GM15510 (cell line): Measurements from ENCODE around the gene KLHL26.

Experiments used
- POLR2A ChIP-seq: IDR thresholded peaks from 3 replicates; pipeline ENCODE4 v1.6.1; 2011; ENCODE audit warnings: borderline replicate concordance; ENCODE audit not compliant: insufficient read length; ENCODE audit errors: extremely low read depth

KLHL26 gene

DNA sequence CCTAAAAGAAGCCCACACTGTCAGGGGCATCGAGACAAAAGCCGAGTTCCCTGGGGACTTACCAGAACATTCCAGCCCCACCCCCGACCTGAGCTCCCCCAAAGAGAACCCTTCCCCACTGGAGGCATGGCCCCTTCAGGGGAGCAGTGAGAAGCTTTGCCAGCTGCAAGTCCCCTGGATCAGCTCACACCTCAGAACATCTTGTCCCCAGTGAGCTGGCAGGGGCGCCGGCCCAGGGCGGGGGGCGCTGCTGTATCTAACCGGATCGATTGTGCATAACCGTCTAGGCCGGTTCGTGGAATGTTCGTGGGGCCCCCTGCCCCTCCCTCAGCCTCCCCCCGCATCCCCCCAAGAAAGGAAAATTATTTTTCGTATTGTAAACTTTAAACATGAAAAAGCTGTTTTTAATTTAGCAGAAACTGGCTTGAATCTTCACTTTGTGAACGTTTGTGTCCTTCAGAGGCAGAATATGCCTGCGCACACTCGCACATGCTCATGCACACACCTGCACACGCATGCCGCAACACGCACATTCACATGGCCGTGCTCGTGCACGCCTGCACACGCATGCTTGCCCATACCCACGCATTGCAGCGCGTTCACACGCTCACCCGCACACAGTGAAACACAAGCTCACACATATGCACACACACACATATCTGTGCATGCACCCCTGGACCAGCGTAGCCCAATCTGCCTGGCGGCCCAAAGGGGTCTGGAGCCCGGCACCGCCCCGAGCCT is 34.6 kb downstream of the KLHL26 start:
- TF ChIP-seq POLR2A = no peak

DNA sequence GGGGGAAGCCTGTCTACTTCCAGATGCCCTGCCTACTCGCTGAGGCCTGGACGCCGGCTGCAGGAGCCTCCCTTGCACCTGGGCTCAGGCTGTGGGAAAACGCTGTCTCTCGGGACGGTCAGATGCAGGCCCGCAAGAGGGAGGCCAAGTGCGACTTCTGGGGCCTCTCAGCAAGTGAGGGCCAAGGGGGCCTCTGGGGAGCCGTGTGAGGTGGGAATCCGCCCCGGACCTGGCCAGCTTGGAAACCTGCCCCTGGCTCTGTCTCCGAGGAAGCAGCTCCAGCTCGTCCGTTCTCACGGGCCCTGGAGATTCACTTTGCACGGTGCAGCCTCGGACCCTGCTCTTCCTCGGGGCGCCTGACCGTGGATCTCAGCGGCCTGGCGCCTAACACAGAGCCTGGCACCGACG is 35.2 kb downstream of the KLHL26 start:
- no peak for TF ChIP-seq POLR2A

DNA sequence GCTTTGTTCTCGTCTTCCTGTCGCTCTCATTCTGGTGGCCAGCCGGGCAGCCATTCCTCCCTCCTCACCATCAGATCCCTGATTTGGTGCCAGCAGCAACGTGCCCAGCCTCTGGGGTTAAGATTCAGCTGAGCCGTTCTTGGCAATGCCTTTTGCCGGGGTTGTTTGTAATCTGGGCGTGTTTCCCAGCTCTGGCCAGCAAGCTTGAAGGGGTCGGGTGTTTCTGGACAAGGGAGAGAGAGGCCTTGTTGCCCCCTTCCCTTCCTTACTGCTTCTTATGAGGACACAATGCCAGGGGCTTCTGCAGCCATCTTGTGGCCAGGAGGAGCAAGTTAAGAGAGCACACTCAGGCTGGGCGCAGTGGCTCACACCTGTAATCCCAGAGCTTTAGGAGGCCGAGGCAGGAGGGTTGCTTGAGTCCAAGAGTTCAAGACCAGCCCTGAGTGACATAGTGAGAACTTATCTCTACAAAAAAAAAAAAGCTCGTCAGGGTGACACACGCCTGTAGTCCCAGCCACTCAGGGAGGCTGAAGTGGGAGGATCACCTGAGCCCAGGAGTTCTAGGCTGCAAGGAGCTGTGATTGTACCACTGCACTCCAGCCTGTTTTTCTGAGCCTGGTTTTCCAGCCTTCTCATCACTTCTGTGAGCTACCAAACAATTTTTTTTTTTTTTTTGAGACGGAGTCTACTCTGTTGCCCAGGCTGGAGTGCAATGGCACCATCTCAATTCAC is 35.9 kb downstream of the KLHL26 start:
- TF ChIP-seq POLR2A = no peak

DNA sequence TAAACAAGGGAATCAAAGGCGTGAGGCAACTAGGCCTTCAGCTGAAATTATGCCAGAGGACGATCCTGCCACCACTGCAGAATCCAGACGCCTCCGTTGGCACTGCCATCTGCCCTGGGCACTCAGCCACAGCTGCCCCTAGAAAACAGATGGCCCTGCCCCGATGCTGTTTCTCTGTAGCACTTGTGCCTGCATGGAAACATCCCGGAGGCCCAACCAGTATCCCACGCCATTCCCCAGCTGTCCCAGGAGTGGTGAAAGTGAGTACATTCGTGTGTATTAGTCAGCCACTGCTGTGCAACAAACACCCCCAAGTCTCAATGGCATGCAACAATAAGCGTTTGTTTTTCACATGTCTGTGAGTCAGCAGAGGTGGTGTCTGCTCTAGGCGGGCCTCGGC is 37.8 kb downstream of the KLHL26 start:
- TF ChIP-seq POLR2A = no peak

DNA sequence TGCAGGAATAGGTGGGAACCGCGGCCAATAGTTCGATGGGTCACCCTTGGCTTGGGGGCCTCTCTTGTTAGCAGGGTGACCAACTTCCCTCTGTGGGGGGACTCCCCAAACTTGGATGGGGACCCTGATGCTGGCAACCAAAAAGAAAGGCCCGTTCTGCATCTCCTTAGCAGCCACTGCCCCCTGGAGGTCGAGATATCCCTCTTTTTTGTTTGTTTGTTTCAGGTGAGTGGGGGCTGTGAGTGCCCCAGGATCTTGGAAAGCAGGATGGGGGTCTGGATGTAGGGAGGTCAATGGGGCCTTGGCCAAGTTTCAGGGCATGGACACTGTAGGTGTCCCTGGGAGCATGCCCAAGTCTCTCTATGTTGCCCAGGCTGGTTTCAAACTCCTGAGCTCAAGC is 39.0 kb downstream of the KLHL26 start:
- no peak for TF ChIP-seq POLR2A

DNA sequence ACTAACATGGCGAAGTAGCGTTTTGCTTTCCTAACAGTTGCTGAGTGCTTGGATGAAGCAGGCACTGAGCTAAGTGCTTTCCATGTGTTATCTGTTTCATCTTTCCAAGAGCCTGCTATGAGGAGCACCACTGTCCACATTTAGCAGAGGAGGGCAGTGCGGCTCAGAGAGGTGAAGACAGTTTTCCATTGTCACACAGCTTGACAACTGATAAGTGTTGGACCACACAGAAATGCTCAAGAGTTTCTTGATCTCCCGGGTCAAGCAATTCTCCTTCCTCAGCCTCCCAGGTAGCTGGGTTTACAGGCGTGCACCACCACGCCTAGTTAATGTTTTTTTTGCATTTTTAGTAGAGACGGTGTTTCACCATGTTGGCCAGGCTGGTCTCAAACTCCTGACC is 39.9 kb downstream of the KLHL26 start:
- no peak for TF ChIP-seq POLR2A

DNA sequence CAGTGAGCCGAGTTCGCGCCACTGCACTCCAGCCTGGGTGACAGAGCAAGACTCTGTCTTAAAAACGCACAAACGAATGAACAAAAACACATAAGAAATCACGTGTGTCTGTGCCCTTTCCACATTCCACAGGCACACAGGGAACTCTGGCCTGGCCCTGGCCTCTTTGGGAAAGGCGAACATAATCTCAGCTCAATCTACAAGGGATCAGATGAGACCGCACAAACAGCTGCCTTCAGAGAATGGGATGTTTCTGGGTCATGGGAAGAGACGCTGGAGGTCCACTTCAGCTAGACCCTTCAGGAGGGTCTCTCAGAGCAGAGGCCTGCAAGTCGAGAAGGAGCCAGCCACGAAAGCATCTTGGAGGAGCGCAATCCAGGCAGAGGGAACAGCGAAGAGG is 40.3 kb downstream of the KLHL26 start:
- no peak for TF ChIP-seq POLR2A

DNA sequence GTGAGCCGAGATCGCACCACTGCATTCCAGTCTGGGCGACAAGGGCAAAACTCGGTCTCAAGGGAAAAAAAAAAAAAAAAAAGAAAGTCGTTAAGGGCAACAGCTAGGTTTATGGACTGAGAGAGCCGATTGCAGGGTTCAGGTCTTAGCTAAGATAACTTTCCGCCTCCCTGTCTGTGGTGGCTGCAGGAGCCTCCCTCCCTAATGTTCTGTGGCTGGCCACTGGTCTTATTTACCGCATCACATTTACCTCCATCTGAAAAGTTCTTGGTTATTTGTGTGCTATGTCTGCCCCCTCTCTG is 45.9 kb downstream of the KLHL26 start:
- no peak for TF ChIP-seq POLR2A

DNA sequence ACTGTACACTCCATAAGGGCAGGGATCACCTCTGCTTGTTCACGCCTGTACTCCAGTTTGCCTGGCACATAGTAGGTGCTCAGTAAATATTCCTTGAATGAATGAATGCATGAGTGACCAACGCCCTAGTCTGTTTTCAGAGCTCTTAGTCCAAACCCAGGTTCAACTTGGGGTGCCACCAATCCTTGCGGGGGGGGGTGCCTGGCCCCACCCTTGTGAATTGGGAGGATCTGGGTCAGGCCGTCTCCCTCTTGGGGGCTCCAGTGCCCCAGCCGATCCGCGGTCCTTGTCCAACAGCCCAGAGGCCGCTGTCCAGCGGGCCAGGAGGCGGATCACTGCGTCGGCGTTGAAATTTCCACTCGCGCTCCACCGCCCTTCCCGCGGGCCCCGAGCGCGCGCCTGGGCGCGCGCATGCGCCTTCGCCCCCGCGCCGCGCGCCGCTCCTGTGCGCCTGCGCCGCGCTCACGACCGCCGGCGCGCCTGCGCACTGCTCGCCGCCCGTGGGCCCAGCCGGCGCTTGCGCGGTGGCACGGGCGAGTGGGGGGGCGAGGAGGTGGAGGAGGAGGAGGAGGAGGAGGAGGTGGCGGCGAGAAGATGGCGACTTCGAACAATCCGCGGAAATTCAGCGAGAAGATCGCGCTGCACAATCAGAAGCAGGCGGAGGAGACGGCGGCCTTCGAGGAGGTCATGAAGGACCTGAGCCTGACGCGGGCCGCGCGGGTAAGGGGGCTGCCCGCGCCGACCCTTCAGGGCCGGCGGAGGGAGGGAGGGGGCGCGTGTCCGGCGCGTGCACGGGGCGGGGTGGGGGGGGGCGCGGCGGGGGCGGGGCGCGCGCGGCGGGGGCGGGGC is 46.5 kb downstream of the KLHL26 start, which contains the start of gene CRTC1:
Gene CRTC1 (plus strand): TSS at position 572 of the 849 bp plus-strand sequence. CDS start 23 bp downstream, at position 595.
- TF ChIP-seq POLR2A = peak; percentile 76

DNA sequence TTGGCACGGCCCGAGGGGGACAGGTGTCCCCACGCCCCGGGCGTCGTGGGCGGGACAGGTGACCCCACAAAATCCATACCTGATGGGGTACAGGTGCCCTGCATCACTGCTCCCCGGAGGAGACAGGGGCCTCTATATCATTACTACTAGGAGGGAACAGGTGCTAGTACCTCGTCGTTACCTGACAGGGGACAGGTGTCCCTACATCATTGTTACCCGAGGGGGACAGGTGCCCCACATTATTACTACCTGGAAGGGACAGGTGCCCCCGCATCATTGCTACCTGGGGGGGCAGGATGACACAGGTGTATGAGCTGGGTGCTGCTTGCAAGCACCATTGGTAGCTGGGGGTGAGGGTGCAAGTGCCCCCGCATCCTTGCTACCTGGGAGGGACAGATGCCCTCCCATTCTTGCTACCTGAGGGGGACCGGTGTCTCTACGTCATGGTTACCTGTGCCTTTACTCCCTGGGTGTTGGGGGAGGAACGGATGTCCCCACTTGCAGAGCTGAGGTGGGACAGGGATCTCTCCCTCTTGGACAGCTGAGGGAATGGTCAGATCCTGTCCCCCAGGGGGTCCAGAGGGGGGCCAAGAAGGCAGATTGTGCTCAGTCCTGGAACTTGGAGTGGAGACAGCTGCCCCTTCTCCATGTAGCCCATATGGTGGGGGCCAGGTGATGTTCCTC is 47.3 kb downstream of the KLHL26 start:
- TF ChIP-seq POLR2A = no peak

DNA sequence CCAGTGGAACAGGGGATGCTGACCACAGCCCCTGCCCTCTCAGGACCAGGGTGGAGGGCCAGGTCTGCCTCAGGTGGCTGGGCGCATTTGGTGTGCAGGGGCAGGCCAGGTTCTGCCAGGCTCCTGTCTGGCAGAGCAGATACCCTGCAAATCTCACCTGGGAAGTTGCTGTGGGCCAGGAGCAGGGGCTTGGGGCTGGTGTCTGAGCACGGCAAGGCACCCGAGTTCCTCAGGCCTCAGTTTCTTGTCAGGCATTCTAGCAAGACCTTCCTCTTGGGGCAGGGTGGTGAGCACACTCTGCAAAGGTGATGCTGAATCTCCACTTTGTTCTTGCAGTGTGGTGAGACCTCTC is 47.8 kb downstream of the KLHL26 start:
- no peak for TF ChIP-seq POLR2A

DNA sequence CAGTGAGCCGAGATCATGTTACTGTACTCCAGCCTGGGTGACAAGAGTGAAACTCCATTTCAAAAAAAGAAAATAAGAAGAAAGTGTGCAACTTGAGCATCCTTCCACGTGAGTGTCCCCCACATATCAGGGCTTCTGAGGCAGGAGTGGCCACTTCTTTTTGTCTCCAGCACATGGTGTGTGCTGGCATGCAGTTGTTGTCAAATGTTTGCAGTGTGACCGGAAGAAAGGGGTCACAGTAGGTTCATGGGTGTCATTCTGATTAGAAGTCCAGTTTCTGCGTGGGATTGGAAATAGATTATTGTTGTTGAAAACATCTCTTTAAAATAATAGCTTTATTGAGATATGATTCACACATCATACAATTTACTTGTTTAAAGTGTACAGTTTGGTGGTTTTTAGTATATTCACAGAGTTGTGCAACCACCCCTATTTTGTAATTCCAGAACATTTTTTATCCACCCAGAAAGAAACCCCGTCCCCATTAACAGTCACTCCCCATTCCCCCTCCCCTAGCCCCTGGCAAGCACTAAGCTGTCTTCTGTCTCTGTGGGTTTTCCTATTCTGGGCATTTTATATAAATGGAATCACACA is 48.9 kb downstream of the KLHL26 start:
- TF ChIP-seq POLR2A = no peak

DNA sequence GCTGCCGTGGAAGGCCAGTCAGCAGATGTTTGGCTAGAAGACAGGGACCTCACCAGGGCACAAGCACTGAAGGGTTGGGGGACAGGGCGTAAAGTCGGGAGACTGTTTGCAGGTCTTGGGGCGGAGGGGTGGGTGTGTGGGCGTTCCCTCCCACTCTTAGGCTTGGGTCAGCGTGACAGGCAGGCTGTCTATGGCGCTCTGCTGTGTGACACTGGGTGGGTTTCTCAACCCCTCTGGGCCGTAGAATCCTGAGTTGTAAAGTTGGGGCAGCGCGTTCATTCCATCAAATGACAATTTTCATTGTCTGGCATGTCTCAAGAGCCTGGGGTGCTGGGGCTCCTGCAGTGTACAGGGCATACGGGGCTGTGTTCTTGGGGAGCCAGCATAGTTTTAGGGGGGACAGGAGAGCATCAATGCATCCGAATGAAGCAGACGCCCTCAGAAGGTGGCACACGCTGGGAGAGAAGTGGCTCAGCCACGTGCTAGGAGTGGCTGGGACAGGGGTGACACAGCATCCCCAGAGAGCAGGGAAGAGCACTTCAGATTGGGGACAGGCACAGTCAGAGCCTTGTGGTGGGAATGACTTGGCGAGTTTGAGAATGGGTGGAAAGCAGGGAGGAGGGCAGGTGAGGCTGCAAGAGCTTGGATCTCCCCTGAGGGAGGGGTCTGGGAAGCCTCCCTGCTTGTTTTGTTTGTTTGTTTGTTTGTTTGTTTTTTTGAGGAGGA is 51.1 kb downstream of the KLHL26 start:
- TF ChIP-seq POLR2A = no peak

DNA sequence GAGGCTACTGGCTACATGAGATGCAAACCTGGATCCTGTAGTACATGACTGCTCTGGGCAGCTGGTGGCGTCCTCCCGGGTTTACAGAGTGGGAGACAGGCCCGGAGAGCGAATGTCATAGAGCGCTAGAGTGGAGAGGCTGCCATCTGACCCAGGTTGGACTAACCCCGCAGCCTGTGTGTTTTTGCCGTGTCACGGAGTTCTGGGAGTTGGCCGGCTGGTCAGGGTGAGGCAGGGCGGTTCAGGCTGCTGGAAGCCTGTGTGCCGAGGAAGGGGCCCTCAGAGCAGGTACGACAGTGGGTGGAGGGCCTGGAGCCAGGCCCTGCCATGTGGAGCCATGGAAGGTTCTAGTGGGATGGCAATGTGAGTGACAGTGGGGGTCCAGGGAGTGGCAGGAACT is 59.2 kb downstream of the KLHL26 start:
- TF ChIP-seq POLR2A = no peak

DNA sequence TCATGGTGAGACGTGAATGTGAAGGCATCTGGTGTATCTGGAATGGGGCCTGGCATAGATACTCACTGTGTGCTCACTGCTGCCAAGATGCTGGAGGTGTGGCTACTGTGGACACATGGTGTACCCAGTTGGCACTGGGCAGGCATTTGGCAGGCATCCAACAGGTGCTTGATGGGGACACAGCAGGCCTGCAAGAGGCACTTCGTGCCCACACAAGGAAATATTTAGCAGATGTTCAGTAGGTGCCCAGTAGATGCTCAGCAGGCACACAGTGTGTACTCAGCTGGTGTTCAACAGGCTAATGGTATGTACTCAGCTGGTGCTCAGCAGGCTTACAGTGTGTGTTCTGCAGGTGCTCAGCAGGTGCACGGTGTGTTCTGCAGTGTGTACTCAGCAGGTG is 60.9 kb downstream of the KLHL26 start:
- no peak for TF ChIP-seq POLR2A
